Hippocampal formation (tissue), 2 donors: ENCODE results near the gene ARSD.
"Not testable (repeated sequence)": the region's sequence is repeated elsewhere in the genome, so short reads cannot be mapped to it uniquely, and the experiment has no call there.

Source experiments
- DNase-seq, 2 donors: peaks; one replicate each; lab custom pipeline; 2025; lab: John Stamatoyannopoulos, UW

The ARSD gene

GRCh38 chrX:2928583-2929434 is at the start of gene ARSD:
Gene ARSD, minus strand, starts transcription at chrX:2929339. Its CDS starts 64 bp downstream, at chrX:2929275.
- peak; percentile 5 to 61 for DNase-seq

- not testable (repeated sequence) for DNase-seq
These were observed 49.5 kb upstream of the ARSD start for GRCh38 chrX:2978639-2979038.

DNA sequence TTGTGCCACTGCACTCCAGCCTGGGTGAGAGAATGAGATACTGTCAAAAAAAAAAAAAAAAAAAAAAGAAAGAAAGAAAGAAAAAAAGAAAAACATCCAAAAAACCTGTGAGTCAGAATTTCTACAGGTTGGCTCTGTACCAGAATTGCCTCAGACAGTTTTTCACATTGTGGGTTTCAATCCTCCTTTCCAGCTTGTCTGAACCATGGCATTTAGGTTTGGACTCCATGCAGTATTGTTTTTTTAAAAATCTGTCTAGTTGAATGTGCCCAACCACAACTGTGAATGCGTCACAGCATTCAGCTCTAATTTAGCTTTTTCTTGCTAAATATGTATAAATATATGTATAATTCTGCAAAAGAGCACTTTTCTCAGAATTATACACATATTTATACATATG is 45.8 kb upstream of the ARSD start:
- DNase-seq, result no peak

GRCh38 chrX:2972391-2972790 is 43.3 kb upstream of the ARSD start:
- no peak for DNase-seq

DNA sequence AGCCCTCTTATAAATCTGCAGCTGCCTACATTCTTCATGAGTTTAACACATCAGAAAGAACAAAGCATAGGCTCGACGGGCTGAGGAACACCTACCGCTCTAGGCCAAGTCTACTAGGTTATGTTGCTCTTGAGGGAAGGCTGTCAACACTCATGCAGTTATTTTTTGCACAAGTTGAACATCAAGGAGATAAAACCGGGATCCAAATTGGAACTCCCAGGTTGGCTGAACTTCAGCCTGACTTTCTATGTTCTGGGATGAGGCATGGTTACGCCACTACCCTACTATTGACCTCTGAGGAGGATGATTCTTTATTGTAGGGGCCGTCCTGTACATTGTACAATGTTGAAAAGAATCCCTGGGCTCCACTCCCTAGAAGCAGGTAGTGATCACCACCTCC is 39.9 kb upstream of the ARSD start:
- no peak for DNase-seq

DNA sequence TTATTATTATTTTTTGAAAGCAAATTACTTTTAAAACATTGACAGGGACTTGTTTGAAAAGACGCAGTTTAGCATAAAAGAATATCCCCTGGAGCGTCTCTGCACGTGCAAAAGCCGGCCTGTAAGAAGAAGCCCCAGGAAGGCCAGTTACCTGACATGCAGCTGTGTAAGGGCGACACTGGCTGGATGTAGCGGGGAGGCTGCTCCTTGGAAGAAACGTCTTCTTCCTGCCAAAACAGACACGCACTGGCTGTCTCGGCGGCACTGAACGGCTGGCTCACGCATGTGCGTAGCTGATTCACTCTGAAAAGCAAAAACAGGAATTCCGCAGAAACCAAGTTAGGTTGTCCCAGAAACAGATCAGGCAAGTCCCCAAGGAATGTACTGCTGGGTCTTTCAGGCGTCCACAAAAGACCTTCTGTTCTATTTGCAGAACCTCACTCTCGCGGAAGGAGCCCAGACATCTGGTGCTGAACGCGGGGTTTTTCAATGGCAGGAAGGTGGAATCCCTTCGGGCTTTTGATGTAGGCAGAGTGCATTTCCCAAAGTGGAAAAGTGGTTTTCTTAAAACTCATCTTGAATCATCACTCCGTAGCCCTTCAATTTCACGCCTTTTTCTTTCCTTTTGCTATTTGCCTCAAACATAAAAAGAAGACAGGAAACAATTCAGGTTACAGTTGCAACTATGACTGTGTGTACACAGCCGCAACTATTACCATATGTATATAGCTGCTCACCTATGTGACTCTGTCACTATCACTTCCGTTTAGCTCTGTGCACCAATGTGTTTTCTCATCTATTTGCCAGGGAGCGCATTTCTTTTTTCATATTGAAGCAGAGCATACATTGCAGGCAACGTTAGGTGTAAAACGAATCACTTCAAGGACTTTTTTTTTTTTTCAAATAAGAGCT is 39.1 kb upstream of the ARSD start:
- peak; percentile 18 to 30 for DNase-seq

GRCh38 chrX:2967584-2967983 is 38.4 kb upstream of the ARSD start:
- no peak for DNase-seq

GRCh38 chrX:2967012-2967411 is 37.9 kb upstream of the ARSD start:
- no peak for DNase-seq

DNA sequence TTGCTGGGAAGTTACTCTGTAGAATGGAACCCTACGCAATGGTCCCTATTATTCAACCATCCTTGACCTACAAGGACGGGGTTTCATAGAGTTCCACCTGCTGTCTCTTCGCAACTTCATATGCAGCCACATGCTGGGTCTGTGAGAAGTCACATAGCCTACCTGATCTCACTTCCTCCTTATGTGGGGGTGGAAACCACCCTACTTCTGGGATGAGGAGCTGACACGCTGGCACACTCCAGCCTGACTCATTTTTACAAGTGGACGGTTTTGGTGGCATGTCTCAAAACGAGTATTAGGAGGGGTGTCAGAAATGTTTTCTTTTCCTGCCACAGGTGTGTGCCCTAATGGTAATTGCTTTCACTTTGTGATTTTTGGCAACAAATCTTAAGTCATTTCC is 36.8 kb upstream of the ARSD start:
- no peak for DNase-seq

GRCh38 chrX:2963992-2964794 is 35.1 kb upstream of the ARSD start:
- not testable (repeated sequence) for DNase-seq

DNA sequence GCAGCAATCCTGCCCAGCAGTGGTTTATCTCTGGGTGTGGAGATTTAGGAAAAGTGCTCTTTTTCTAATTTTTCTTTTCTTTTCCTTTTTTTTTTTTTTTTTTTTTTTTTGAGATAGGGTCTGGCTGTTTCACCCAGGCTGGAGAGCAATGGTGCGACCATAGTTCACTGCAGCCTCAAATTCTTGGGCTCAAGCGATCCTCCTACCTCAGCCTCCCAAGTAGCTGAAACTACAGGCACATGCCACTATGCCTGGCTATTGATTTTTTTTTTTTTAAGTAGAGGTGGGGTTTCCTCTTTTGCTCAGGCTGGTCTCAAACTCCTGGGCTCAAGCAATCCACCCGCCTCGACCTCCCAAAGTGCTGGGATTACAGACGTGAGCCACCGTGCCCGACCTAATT is 34.3 kb upstream of the ARSD start:
- not testable (repeated sequence) for DNase-seq

- no peak for DNase-seq
These were observed 33.2 kb upstream of the ARSD start for GRCh38 chrX:2962381-2962780.

DNA sequence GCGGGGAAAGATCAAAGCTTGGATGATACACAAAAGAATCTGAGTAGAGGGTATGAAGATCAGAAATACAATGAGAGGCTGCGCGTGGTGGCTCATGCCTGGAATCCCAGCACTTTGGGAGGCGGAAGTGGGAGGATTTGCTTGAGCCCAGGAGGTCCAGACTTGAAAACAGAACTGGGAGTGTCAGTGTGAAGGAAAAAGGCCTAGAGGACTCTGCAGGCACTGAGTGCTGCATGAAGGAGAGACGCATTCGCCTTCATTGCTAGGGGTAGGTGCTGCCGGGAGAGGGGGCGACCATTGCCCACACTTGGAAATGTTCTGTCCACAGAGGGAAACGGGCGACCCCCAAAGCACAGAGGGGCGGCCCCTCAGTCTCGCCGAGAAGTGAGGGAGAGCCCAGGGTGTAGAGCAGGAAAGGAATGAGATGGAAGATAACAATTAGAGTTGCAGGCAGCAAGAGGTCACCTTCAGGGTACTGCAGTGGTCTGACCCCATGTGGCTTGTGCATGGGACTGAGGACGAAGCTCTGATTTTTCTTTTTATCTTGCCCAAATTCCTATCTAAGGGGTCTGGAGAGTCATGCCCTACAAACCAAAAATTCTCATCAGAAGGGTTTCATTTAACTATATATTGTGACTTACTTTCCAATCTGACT is 31.8 kb upstream of the ARSD start:
- DNase-seq, result no peak

DNA sequence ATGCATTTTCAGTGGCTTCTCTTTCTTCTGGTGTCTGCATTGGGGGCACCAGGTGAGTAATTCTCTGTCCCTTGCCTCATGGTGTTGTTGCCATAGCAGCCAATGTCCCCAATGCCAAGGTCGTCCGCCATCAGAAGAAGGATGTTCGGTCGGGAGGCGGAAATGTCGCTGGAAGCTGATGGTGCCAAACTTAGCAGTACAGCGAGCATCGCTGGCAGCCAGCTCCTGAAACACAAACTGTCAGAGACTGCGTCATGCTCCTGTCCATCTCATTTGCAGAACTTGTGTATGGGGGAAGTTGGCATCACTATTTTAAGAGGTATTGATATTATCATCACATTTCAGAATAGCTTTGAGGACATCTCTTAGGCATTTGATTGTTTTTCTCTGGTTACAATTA is 29.1 kb upstream of the ARSD start:
- no peak for DNase-seq

DNA sequence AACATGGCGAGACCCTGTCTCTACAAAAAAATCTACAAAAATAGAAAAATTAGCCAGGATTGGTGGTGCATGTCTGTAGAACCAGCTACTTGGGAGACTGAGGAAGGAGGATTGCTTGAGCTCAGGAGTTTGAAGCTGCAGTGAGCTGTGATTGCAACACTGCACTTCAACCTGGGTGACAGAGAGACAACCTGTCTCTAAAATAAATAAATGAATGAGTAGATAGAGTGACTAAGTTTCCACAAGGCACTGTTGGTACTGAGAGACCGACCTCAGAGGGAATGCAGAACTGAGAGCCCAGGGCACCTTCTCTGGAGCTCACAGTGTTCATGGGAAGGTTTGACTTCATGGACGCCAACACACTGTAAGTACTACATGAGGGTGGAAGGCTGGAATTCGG is 26.7 kb upstream of the ARSD start:
- no peak for DNase-seq

DNA sequence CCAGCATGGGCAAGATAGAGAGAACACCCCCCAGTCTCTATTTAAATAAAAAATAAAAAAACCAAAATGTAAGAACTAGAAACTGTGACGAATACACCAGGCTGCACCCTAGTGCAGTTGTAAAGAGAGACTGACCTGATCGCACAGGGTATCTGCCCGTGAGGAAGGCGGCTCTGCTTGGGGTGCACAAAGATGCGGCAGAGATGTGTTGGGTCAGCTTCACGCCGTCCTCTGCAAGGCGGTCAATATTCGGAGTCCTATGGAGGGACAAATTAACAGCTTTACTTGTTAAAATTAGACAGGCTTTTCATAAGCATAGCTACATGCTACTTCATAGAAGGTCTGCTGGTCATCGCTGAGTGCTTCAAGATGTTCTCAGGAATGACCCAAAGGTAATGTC is 26.1 kb upstream of the ARSD start:
- DNase-seq, result no peak

- DNase-seq, result no peak
These were observed 25.4 kb upstream of the ARSD start for GRCh38 chrX:2954541-2954940.

- not testable (repeated sequence) for DNase-seq
These were observed 8.8 kb upstream of the ARSD start for GRCh38 chrX:2937942-2938341.

- no peak for DNase-seq
These were observed 5.9 kb upstream of the ARSD start for GRCh38 chrX:2934715-2935710.
